Measurements from ENCODE around the gene USH2A. TPM values are rescaled to one million over a fixed set of nuclear protein-coding genes. Genes with fewer than 3 reads are reported as not detected.

USH2A gene
- total RNA-seq, 4 donors from 2014 or later = under 0.01 TPM; not detected in 3

GRCh38 chr1:216111842-216112241, 311.4 kb downstream of the USH2A start:
- no peaks in the 10 kb centered on the region for H3K36me3 ChIP-seq
- intact Hi-C loops (cut with DNase I; ENCODE audit: low total_unique reads) (no loop called here), in situ Hi-C loops (cut with MboI; ENCODE audit: low pct_ligation_motif_present in 1 of 4, low pct_unique_long_range_greater_than_20kb in 1 of 4, low sequenced_read_pairs in 3 of 4) (no loop called here)
- WGBS, 2 donors (ENCODE audit: low coverage in 1 of 2) = 58 to 67% methylated on average over 2 of the region's 2 CpGs
- H3K27me3 ChIP-seq = no peaks in the 10 kb centered on the region
- no peak for DNase-seq
- no peak overlapping the region for H3K27ac ChIP-seq
- no peak overlapping the region for H3K4me3 ChIP-seq
- TF ChIP-seq, protein P1, sequence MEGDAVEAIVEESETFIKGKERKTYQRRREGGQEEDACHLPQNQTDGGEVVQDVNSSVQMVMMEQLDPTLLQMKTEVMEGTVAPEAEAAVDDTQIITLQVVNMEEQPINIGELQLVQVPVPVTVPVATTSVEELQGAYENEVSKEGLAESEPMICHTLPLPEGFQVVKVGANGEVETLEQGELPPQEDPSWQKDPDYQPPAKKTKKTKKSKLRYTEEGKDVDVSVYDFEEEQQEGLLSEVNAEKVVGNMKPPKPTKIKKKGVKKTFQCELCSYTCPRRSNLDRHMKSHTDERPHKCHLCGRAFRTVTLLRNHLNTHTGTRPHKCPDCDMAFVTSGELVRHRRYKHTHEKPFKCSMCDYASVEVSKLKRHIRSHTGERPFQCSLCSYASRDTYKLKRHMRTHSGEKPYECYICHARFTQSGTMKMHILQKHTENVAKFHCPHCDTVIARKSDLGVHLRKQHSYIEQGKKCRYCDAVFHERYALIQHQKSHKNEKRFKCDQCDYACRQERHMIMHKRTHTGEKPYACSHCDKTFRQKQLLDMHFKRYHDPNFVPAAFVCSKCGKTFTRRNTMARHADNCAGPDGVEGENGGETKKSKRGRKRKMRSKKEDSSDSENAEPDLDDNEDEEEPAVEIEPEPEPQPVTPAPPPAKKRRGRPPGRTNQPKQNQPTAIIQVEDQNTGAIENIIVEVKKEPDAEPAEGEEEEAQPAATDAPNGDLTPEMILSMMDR (IDR thresholded peaks at IDR 0.05) = no peak
- TF ChIP-seq EP300 (IDR thresholded peaks at IDR 0.05; ENCODE audit: low read depth) (no peak), POLR2A (IDR thresholded peaks at IDR 0.05) (no peak), POLR2AphosphoS5 (IDR thresholded peaks at IDR 0.05) (no peak)
- H3K9me3 ChIP-seq = no peaks in the 10 kb centered on the region
- H3K4me1 ChIP-seq = no peaks in the 10 kb centered on the region

- intact Hi-C loops (cut with DNase I; ENCODE audit: low total_unique reads) (no loop called here), in situ Hi-C loops (cut with MboI; ENCODE audit: low pct_ligation_motif_present in 1 of 4, low pct_unique_long_range_greater_than_20kb in 1 of 4, low sequenced_read_pairs in 3 of 4) (no loop called here)
- TF ChIP-seq POLR2AphosphoS5 (IDR thresholded peaks at IDR 0.05) (no peak), EP300 (IDR thresholded peaks at IDR 0.05; ENCODE audit: low read depth) (no peak), POLR2A (IDR thresholded peaks at IDR 0.05) (no peak)
- TF ChIP-seq, protein P1 (IDR thresholded peaks at IDR 0.05) = no peak
- H3K4me3 ChIP-seq = no peak overlapping the region
- H3K36me3 ChIP-seq = no peaks in the 10 kb centered on the region
- H3K9me3 ChIP-seq = no peaks in the 10 kb centered on the region
- H3K27me3 ChIP-seq = no peaks in the 10 kb centered on the region
- no peak for DNase-seq
- WGBS, 2 donors (ENCODE audit: low coverage in 1 of 2) = 84% methylated on average over 4 of the region's 4 CpGs; no CpG with 5 or more reads in 1 of the 2 donors
- no peaks in the 10 kb centered on the region for H3K4me1 ChIP-seq
- H3K27ac ChIP-seq = no peak overlapping the region
Observed at GRCh38 chr1:216095400-216095799, 327.8 kb downstream of the USH2A start.

DNA sequence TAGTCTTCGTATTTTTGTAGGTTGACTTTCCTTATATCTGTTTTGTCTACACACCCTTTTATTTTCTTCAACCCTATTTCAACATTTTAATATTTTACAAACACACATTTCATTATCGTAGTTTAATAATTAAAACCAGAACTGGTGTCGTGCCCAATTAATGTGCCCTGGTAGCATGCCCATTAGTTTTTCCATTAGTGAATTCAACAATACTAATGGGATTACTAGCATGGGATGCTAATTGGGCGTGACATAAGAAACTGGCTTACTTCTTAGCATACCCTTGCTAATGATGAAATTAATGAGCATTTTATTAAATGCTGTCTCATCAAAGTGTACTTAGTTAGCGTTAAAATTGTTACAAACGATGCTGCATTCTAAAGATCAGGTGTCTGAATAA, 332.7 kb downstream of the USH2A start:
- H3K4me1 ChIP-seq = no peaks in the 10 kb centered on the region
- no peaks in the 10 kb centered on the region for H3K36me3 ChIP-seq
- H3K27ac ChIP-seq = no peak overlapping the region
- WGBS, 2 donors (ENCODE audit: low coverage in 1 of 2) = 83 to 88% methylated on average over 6 of the region's 6 CpGs
- no peak for DNase-seq
- H3K4me3 ChIP-seq = no peak overlapping the region
- TF ChIP-seq, protein P1 (IDR thresholded peaks at IDR 0.05) = no peak
- TF ChIP-seq EP300 (IDR thresholded peaks at IDR 0.05; ENCODE audit: low read depth) (no peak), POLR2AphosphoS5 (IDR thresholded peaks at IDR 0.05) (no peak), POLR2A (IDR thresholded peaks at IDR 0.05) (no peak)
- no peaks in the 10 kb centered on the region for H3K9me3 ChIP-seq
- intact Hi-C loops (cut with DNase I; ENCODE audit: low total_unique reads) (no loop called here), in situ Hi-C loops (cut with MboI; ENCODE audit: low pct_ligation_motif_present in 1 of 4, low pct_unique_long_range_greater_than_20kb in 1 of 4, low sequenced_read_pairs in 3 of 4) (no loop called here)
- no peaks in the 10 kb centered on the region for H3K27me3 ChIP-seq

- no peak for DNase-seq
- in situ Hi-C loops (cut with MboI; ENCODE audit: low pct_ligation_motif_present in 1 of 4, low pct_unique_long_range_greater_than_20kb in 1 of 4, low sequenced_read_pairs in 3 of 4) (no loop called here), intact Hi-C loops (cut with DNase I; ENCODE audit: low total_unique reads) (no loop called here)
- Histone ChIP-seq H3K4me1 (no peaks in the 10 kb centered on the region), H3K36me3 (no peaks in the 10 kb centered on the region), H3K9me3 (no peaks in the 10 kb centered on the region), H3K4me3 (no peak overlapping the region), H3K27me3 (no peaks in the 10 kb centered on the region), H3K27ac (no peak overlapping the region)
- TF ChIP-seq EP300 (IDR thresholded peaks at IDR 0.05; ENCODE audit: low read depth) (no peak), POLR2AphosphoS5 (IDR thresholded peaks at IDR 0.05) (no peak), POLR2A (IDR thresholded peaks at IDR 0.05) (no peak)
- TF ChIP-seq, protein P1 (IDR thresholded peaks at IDR 0.05) = no peak
- WGBS, 2 donors (ENCODE audit: low coverage in 1 of 2) = 73 to 84% methylated on average over 3 of the region's 3 CpGs
Observed at GRCh38 chr1:216086678-216087077, 336.6 kb downstream of the USH2A start.

Measured in transverse colon (tissue), 4 donors.